ENCODE measurements around the gene PSMA2.

DNA sequence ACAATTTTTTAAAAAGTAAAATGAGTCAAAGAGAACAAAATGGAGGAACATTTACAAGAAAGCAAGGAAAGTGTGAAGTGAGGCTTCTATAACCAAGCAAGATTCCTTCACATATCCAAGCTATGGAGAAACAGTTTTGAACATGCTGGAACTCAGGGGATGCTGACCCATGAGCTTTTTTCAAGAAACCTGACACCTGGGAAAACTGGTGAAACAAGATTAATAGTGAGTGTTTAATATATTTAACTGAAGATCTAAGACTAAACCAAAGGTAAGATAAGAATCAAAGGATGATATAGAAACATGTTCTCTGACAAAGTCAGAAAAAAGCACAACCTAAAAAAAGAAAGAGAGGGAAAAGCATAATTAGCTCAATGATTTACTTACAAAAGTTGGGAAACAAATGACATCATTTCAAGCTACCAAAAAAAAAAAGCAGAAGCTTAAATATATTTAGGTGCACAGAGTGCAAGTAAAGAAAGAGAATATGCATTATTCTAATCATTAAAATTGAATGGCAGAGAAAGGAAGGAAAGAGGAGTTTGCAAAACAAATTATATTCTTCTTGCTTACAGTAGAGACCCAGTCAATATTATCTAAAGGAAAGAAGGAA, 45.0 kb downstream of the PSMA2 start:
- TF ChIP-seq, protein P1, sequence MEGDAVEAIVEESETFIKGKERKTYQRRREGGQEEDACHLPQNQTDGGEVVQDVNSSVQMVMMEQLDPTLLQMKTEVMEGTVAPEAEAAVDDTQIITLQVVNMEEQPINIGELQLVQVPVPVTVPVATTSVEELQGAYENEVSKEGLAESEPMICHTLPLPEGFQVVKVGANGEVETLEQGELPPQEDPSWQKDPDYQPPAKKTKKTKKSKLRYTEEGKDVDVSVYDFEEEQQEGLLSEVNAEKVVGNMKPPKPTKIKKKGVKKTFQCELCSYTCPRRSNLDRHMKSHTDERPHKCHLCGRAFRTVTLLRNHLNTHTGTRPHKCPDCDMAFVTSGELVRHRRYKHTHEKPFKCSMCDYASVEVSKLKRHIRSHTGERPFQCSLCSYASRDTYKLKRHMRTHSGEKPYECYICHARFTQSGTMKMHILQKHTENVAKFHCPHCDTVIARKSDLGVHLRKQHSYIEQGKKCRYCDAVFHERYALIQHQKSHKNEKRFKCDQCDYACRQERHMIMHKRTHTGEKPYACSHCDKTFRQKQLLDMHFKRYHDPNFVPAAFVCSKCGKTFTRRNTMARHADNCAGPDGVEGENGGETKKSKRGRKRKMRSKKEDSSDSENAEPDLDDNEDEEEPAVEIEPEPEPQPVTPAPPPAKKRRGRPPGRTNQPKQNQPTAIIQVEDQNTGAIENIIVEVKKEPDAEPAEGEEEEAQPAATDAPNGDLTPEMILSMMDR (IDR thresholded peaks at IDR 0.05; ENCODE audit: insufficient read depth, low read length, poor library complexity, severe bottlenecking): no peak
- no peak for TF ChIP-seq EZH2phosphoT487 (conservative IDR thresholded peaks at IDR 0.05; ENCODE audit: low read length)
